ENCODE measurements around the gene CDSN.

DNA sequence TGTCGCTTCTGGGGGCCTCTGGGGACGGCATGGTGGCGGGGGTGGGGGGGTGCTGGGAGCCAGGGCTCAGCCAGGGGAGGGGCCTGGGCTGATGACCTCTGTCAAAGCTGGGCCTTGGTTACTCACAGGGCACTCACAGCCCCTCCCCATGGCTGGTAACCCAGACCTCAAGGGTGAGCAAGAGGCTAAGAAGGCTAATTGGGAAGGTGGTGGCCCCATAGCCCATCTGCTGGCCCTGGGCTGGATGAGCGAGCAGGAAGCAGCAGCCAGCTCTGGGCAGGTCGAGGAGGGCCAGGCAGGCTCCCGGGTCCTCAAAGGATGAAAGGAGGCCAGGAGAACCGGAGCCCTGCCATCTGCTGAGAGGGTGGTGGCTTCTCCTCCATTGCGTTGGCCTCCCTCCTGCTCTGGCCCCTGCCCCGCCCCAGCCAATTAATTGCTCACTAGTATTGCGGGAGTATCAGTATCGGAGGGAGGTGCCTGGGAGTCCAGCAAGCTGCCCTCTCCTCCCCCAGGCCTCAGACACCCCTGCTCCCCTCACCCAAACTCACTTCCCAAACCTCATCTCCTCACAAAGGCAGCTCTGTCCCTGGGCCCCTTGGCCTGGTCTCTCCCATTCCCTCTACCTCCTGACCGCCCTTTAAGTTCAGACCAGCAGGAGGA, 1.0 kb upstream of the CDSN start:
- TF ChIP-seq EZH2 (IDR thresholded peaks at IDR 0.05; ENCODE audit: insufficient read depth, poor library complexity, severe bottlenecking) = no peak
- no peak for TF ChIP-seq EZH2phosphoT487 (IDR thresholded peaks at IDR 0.05; ENCODE audit: insufficient read depth, low read depth)

Measured in GM23248 (cell line).